Measurements from ENCODE around the gene FGD3. TPM values are rescaled to one million over a fixed set of nuclear protein-coding genes. Genes with fewer than 3 reads are reported as not detected.
A peak's percentile ranks its signal among the peaks of the same experiment; 100 is the strongest.

FGD3 gene
- total RNA-seq, 1 experiment from 2014 or later = 1.8 TPM

- Histone ChIP-seq H3K18ac (ENCODE audit: insufficient read length, low read depth, low read length) (no peak overlapping the region), H2AK5ac (ENCODE audit: insufficient read length, low read length) (no peak overlapping the region), H2BK5ac (ENCODE audit: insufficient read length, low read length) (no peak overlapping the region), H4K91ac (ENCODE audit: insufficient read length, low read depth, low read length) (no peak overlapping the region), H4K20me1 (ENCODE audit: control insufficient read depth, insufficient read depth, insufficient read length) (no peaks in the 10 kb centered on the region), H3K4me1 (ENCODE audit: insufficient read depth, low read length) (peaks cover 11% of the 10 kb centered on the region), H3K79me1 (ENCODE audit: insufficient read depth, low read depth, low read length, poor library complexity, severe bottlenecking) (no peaks in the 10 kb centered on the region), H3K79me2 (ENCODE audit: insufficient read depth, low read length) (no peaks in the 10 kb centered on the region), H3K23ac (ENCODE audit: insufficient read length, low read depth, low read length) (no peak overlapping the region), H3K27me3 (ENCODE audit: insufficient read depth, low read length) (no peaks in the 10 kb centered on the region), H4K8ac (replicated peaks; ENCODE audit: insufficient read length, low read depth, low read length) (no peak overlapping the region), H3T11ph (ENCODE audit: low read length) (no peak overlapping the region), H3K4me2 (ENCODE audit: insufficient read depth, insufficient read length, low read length) (no peak overlapping the region), H4K5ac (ENCODE audit: insufficient read length, low read depth, low read length) (no peak overlapping the region), H2BK12ac (ENCODE audit: insufficient read length, low read depth, low read length) (no peak overlapping the region), H3K14ac (ENCODE audit: insufficient read depth, low read length) (no peak overlapping the region), H3K4ac (ENCODE audit: low read depth, low read length) (no peak overlapping the region), H2BK120ac (ENCODE audit: low read depth, low read length, poor library complexity, severe bottlenecking) (no peak overlapping the region), H3K56ac (ENCODE audit: insufficient read length, low read depth, low read length) (no peak overlapping the region), H3K23me2 (ENCODE audit: insufficient read length, low read depth, low read length, poor library complexity, severe bottlenecking) (no peaks in the 10 kb centered on the region), H2AFZ (ENCODE audit: low read length) (no peak overlapping the region), H3K27ac (ENCODE audit: insufficient read length, low read depth, low read length) (no peak overlapping the region), H3K9ac (ENCODE audit: extremely low read depth, insufficient read length, low read length) (no peak overlapping the region), H2BK15ac (ENCODE audit: low read depth, low read length) (no peak overlapping the region), H2BK20ac (ENCODE audit: low read depth, low read length, poor library complexity, severe bottlenecking) (no peak overlapping the region), H3K9me3 (ENCODE audit: control insufficient read depth, low read depth, low read length) (no peaks in the 10 kb centered on the region)
- Mint-ChIP-seq H3K9me3 (peaks cover 10% of the 10 kb centered on the region in 2 experiments; a peak in 4 of 5 replicates), H3K4me1 (peaks cover 32 to 38% of the 10 kb centered on the region in 2 experiments), H3K27me3 (ENCODE audit: low read depth) (peaks cover 2% of the 10 kb centered on the region), H3K4me3 (no peak overlapping the region), H3K27ac (peak overlapping the region in 1 of 3 experiments; percentile 72; a peak in 2 of 7 replicates), H3K36me3 (ENCODE audit: insufficient read depth in 1 of 3, low read depth in 3 of 3) (peaks cover 5 to 10% (median 6%) of the 10 kb centered on the region in 3 experiments; a peak in 5 of 7 replicates)
- no peak for DNase-seq
- TF ChIP-seq CTCF (conservative IDR thresholded peaks at IDR 0.05) = no peak
- WGBS (ENCODE audit: extremely low coverage, insufficient read length, low lambda C conversion rate) = no CpG with 5 or more reads among the region's 17 CpGs
Observed at GRCh38 chr9:92965759-92966517, 18.6 kb downstream of the FGD3 start.
